Hematopoietic multipotent progenitor cell treated with erythropoietin and hydrocortisone succinate and interleukin-3 and kit ligand, for 4 days (in vitro differentiated cells): ENCODE results near the gene CDC42EP1.
"Not testable (repeated sequence)": the region's sequence is repeated elsewhere in the genome, so short reads cannot be mapped to it uniquely, and the experiment has no call there.

Experiments used
- DNase-seq: peaks from one replicate; pipeline ENCODE4 v3.0.0-alpha.2; 2015

Gene CDC42EP1

DNA sequence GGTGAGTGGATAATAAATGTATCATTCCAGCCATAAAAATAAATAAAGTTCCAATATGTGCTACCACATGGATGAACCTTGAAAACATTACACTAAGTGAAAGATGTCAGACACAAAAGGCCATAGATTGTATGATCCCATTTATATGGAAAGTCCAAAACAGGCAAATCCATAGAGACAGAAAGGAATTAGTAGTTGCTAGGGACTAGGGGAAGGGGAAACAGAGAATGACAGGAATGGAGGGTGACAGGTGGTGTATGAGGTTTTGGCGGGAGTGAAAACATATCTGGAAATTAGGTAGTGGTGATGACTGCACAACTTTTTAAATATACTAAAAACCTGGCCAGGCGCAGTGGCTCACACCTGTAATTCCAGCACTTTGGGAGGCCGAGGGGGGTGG, 25.8 kb upstream of the CDC42EP1 start:
- no peak for DNase-seq

DNA sequence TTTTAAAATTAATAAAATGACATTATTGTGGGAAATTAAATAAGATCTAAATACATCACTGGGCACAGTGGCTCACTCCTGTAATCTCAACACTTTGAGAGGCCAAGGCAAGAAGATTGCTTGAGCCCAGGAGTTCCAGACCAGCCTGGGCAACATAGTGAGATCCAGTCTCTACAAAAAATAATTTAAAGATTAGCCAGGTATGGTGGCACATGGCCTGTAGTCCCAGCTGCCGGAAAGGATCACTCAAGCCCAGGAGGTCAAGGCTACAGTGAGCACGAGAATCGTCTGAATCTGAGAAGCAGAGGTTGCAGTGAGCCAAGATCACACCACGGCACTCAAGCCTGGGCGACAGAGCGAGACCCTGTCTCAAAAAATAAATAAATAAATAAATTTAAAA, 25.1 kb upstream of the CDC42EP1 start:
- DNase-seq: no peak

DNA sequence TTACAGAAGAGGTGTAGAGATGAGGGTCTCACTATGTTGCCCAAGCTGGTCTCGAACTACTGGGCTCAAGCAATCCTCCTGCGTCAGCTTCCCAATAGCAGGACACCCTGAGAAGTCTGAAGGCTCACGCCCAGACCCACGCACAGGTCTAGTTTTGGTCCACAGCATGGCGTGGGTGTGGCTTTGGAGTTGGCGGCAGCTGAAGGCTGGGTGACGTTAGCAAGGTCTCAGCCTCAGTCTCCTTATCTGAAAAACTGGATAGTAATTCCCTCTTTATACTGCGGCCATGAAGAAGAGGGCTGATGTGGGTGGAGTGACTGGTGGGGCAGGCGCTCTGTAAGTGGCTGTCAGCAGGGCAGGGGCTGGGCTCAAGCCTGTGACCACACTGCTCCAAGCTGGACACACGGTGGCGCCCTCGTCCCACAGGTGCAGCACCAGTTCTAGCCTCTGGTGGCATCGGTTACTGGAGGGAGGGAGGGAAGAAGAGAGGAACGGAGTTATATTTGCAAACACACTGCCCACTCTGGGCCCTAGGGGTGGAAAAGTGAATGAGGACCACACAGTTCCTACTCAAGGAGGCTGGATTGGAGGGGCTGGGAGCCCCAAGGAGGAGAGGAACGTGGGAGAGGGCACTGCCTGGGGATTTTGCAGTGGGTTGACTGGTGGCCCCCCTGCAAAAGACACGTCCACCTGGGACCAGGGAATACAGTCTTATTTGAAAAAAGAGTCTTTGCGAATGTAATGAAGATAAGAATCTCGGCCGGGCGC, 21.5 kb upstream of the CDC42EP1 start:
- DNase-seq: peak; percentile 97

DNA sequence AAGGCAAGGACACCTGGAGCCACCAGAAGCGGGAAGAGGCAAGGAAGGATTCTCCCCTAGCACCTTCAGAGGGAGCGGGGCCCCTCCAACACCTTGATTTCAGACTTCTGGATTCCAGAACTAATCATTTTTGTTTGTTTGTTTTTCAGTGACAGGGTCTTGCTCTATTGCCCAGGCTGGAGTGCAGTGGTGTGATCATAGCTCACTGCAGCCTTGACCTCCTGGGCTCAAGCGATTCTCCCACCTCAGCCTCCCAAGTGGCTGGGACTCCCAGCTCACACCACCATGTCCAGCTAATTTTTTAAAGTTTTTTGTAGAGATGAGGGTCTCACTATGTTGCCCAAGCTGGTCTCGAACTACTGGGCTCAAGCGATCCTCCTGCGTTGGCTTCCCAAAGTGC, 20.5 kb upstream of the CDC42EP1 start:
- DNase-seq: not testable (repeated sequence)

DNA sequence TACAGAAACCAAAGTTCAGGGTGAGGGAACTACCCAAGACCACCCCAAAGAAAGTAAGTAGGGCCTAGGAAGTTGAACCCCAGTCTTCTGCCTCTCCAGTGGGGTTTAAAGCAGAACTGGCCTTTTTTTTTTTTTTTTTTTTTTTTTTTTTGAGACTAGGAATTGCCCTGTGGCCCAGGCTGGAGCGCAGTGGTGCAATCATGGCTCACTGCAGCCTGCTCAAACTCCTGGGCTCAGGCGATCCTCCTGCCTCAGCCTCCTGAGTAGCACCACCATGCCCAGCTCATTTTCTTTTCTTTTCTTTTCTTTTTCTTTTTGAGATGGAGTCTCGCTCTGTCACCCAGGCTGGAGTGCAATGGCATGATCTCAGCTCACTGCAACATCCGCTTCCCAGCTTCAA, 17.9 kb upstream of the CDC42EP1 start:
- not testable (repeated sequence) for DNase-seq

DNA sequence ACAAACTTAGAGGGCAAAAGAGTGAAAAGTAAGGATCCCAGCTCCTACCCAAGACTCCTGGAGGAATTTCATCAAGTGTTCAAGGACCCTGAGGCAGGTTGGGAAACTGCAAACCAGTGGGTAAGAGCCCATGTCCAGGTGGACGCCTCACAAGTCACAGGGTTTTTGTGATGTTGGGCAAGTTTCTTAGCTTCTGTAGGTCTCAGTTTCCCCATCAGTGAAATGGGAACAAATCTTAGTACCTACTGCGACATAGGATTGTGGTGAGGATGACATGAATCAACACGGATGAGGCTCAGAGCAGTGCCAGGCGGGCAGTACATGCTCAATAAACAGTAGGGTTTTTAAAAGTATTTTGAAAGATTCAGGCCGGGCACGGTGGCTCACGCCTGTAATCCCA, 17.3 kb upstream of the CDC42EP1 start:
- no peak for DNase-seq

DNA sequence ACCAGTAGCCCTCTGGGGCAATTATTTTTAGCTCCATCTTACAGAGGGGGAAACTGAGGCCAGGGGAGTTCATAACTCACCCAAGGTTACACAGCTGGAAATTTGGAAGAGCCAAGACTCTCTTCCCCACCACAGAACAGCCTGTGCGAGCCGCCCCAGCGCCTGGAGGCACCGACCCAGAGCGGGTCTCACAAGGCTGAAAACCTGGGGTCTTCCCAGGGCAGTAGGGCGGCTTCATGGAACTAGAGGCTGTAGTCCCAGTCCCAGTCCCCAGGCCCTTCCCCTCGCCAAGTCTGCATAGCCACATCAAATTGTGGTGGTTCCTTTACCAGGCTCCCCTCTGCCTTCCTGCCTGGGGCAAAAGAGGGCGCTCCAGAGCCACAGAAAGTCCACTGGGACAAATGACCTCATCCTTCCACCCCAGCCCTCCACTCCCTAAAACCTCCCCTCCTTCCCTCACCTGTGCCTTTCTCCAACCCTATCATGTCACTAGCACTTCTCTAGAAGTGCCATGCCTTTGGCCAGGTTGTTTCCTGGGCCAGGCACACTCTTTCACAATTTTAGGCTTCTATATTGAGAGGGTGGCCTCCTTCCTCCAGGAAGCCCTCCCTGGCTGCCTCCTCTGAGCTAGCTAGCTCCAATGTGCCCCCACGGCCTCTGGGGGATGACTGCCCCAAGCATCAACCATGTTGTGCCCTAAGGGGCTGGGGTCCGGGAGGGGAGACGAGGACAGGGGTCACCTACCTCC, 15.2 kb upstream of the CDC42EP1 start:
- peak; percentile 74 for DNase-seq

DNA sequence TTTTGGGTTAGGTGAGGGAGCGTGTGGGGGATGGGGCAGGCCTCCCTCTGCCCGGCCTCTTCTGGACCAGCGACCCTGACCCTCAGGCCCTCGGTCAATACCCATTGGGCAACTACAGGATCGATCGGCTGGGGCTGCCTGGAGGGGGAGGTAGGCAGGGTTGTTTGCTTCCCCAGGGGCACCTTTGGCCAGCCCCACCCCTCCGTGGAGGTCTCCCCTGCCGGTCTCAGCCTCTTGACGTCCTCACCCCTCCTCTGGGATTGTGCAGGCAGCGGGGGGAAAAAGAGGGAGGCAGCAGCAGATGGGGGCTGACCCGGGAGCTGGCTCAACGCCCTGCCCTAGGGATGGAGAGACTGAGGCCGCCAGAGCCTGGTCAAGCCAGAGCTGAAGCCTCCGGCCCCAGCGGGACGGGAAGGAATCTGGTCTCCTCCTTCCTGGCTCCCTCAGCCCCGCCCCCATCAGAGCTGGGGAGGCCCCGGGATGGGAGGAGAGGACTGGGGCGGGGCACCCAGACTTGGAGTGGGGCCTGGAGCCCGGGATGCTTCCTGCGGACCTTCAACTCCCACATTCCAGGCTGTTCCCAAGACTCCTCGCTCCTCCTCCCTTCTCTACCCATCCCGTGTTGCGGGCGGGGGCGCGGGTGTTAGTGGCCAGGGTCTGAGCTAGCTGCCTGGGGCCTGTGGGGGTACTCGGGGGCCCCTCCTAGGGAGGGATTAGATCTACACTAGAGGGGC, 14.4 kb upstream of the CDC42EP1 start:
- DNase-seq: no peak

DNA sequence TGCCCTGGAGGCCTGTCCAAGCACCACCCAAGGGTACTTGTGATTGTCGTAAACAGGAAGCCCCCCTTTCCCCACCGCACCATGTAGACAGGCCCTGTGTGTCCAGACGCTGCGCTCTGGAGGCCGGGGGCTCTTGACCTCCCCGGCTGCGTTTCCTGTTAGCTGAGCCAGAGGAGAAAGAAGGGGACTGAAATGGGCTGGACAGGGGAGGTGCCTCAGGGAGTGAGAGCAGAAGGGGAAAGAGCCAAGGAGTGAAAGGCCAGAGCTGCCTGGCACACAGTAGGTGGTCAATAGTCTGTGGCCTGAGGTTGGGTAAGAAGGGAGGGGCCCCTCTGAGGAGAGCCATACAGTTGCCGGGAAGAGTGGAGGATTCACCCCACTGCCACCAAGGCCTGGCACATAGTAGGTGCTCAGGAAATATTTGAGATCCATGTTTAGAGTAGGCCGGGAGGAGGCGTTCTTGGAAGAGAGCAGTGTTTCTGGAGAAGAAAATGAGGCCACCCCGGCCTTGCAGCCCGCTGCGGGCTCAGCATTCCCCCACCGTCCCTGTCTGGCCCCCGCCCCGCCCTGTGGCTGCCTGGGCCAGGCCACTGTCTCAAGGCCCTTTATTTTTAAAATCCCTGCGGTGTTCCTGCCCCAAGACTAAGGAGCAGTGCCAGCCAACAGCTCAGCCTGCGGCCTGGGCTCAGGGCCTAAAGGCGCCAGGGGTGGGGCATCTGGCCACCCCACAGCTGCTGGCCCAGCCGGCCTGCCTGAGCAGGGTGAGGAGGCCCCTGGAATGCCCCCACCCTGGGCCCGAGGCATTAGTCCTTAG, 13.6 kb upstream of the CDC42EP1 start:
- no peak for DNase-seq

DNA sequence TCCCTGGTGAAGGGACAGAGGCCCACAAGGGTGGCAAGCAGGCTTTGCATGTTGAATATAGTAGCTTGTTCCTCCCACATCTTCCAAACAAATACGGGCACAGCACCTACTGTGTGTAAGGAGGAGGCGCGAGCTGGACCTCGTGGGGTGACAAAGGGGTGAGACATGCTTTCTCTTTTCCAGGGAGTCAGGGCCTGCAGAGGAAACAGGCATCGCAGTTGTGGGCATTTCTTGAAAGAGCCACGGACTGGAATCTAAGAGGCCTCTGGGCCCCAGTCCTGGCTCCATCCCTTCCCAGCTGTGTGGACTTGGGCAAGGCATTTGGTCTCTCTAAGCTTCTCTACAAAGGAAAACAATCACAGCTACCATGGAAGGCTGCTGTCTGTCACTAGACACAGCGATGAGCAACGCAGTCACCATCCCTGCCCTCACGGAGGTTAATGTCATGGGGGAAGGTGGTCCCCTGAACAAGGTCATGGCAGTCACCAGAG, 13.0 kb upstream of the CDC42EP1 start:
- no peak for DNase-seq

DNA sequence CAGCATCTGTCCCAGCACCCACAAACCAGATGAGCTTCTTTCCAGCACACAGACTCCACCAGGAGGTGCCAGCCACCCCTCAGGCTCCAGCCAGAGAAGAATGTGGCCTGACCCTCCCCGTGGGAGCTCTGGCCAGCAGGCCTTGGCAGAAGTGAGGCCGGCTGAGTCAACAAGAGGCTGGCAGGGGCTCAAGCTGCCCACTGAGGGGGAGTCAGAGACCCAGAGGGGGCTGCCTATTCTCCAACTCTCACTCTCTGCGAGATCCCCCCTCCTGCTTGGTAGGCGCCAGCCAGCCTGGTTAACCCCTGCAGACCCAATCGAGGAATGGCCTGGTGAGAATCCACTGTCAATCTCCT, 10.6 kb upstream of the CDC42EP1 start:
- DNase-seq: no peak

DNA sequence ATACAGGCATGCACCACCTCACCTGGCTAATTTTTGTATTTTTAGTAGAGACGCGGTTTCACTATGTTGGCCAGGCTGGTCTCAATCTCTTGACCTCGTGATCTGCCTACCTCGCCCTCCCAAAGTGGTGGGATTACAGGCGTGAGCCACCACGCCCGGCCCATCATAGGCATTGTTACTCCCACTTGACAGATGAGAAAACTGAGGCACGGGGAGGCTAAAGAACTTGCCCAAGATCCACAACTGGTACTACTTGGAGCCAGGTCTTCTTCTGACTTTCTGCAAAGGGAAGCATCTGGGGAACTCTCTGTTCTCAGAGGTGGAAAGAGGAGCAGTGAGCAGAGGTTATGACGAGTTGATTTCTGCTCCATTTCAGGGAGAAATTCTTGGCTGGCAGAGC, 9.4 kb upstream of the CDC42EP1 start:
- DNase-seq: not testable (repeated sequence)

DNA sequence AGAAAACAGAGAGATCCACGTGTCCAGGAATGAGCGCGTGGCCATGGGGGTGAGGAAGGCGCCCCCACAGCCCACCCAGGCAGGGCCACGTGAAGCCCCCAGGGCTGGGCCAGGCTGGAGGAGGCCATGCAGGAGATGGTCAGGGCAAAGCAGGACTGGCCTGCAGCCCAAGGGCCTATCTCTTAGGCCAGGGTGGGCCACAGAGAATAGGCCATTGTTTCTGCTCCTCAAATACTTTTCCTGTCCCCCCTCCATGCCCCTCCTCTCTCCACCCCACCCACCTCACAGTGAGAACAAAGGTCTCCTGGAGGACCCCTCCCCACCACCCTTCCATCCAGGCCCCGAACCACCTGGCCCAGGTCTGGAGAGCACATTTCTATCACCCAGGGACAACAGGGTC, 8.3 kb upstream of the CDC42EP1 start:
- DNase-seq: no peak

DNA sequence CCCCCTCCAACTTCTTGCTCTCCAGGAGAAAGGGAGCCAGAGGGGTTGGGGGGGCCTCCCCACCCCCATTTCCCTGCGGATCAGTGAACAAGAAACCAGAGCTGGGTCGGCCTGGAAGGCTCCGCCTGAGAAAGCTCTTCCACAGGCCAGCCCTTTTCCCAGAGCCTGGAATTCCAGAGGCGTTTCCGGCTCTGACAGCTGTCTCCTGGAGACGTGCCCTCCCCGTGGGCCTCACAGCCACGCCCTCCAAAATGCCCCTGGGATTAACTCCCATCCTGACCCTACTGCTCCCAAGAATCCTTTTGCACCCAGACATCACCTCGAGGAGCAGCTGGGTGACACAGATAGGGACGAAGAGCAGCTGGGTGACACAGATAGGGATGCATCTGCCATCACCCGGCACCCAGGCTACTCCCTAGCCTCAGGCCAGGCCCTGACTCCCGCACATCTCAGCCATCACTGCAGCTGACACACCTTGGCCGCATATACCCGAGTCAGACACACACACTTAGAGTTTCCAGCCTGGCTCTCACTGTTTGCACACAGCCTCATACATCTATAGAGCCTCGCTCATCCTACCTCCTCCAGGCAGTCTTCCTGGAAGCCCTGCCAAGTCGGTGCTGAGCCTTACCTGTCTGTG, 7.6 kb upstream of the CDC42EP1 start:
- peak; percentile 26 for DNase-seq

DNA sequence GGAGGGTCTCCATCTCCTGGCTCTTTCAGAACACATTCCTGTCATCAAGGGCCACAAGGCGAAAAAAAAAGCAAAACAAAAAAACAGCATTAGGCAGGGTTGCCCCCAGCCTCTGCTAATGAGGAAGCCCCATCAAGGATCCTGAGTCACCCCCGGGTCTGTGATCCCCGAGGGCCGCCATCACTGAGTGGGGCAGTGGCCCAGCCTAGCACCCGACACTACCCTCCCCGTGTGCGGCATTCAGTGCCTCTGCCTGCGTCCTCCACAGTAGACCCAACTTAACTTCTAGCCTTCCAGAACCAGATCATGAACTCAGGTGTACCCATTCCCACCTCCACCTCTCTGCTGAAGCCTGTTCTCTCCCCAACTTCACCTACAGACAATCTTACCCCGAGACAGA, 6.6 kb upstream of the CDC42EP1 start:
- no peak for DNase-seq

DNA sequence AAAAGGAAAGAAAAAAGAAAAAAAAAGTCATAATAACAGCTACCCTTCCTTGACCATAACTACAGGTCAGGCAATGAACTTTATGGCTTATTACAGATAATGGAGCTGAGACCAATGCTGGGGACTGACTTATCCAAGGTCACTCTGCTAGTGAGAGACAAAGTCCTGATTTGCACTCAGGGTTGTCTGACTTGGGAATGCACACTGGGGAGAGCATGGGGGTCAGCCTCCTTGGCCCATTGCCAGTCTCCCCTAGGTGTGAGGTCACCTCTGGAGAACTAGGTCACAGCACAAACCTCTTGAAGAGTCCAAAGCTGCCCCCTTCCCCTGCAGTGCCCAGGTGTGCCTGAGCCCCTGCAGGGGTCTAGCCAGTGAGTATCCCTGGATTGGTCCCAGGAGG, 5.3 kb upstream of the CDC42EP1 start:
- no peak for DNase-seq

DNA sequence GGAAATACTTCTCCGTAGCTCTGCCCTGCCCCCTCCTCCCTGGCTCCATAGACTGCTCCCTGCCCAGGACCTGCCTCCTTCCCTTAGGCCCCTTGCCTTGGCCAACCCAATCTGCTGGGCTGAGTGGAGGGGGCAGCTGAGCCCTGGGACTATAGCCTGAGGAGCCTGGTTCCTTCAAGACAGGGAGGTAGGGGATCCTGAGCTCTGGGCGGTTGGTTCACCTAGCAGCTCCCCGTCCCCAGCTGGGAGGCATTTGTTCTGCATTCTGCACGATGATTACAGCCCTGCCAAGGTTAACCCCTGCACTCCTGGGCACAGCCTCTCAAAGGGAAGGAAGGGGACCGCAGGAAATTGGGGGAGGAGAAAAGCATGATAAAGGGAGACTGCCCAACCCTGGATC, 3.6 kb upstream of the CDC42EP1 start:
- DNase-seq: peak; percentile 21

DNA sequence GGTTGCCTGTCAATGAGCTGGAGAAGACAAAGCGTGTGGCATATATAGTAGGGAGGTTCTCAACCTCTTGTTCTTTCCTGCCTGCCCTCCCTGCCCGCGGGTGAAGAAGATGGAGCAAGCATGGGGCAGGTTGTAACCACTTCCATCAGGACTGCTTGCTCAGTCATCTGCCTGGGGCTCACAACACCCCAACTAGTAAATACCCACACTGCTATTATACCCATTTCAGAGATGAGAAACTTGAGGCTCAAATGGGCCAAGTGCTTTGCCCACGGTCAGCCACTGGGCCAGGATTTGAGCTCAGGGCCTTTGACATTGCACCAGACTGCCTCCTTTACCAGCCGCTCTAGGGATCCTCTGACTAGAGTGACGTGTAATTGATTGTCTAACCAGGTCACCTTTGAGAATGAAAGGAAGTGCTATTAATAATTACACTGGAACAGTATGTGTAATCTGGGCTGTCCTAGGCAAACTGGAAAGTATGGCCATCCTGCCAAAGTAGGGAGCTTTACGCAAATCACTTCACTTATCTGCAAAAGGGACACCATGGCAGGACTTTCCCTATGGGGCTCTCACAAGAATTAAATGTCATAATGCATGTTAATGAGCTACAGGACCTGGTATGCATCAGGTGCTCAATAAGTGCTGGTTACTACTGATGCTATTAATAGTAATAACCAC, 2.8 kb upstream of the CDC42EP1 start:
- no peak for DNase-seq

DNA sequence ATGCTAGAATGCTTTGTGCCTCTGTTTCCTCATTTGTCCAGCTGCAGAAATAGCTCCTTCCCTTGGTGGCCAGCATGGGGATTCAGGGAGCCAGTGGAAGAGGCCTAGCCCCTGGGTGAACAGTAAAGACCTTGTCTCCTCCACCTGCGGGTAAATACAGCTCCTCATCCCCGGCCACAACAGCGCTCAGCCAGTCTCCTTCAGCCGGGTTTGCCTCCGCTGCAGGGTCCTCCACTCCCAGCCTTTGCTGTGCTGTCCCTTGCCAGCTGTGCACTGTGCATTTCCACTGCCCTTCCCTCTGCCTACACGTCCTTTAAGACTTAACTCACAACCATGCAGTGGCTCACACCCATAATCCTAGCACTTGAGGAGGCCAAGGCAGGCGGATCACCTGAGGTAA, 1.5 kb upstream of the CDC42EP1 start:
- DNase-seq: no peak

DNA sequence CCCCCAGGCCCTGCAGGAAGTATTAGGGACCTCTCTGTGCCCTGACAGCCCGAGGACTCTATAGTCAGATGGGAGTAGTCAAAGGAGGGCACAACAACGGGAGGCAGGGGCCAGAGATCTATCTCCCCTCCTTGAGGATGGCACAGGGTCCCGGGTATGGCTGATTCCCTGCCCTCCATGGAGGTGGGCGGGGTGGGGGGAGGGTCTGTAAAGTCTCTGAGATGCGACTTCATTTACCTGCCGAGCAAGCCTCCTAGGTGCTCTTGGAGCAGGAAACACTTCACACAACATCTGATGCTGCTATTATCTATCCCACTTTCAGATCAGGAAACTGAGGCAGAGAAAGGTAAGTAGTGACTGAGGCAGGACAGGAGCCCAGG, 769 bp upstream of the CDC42EP1 start:
- no peak for DNase-seq

DNA sequence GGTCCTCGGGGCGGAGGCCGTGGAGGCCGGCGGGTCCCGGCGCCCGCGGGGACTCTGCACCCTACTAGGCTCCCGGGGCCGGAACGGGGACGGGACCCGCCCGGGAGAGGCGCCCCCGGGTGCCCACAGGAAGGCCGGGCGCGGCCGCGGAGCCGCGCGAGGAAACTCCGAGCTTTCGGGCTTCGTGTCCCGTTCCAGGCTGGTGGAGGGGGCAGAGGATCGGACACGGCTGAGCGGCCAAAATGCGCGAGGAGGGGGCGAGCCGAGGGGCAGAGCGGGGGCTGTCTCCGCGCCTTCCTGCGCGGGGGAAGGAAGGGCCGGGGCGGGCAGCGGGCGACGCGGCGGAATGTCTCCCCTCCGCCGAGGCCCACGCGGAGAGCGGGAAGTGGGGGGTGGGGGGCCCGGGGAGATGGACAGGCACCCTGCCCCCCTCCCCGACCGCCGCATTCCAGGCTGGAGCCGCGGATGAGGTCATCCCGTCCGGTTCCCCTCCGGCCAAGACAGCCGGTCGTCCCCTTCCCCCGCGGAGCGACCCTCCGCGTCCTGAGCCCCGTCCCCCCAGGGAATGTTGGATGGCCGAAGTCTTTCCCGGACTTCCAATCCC, 430 bp downstream of the CDC42EP1 start:
- DNase-seq: no peak
